Left ventricle myocardium inferior (tissue), 1 donor: Measurements from ENCODE around the gene PRSS21. TPM values are rescaled to one million over a fixed set of nuclear protein-coding genes. Genes with fewer than 3 reads are reported as not detected.

Experiments used
- DNase-seq: peaks from one replicate; pipeline ENCODE4 v3.0.0-alpha.2; 2020
- H3K27ac ChIP-seq: fragments of 200-600 bp; replicated peaks from 2 replicates; pipeline ENCODE4 v1.8.0; 2021
- H3K27me3 ChIP-seq: fragments of 200-600 bp; 2 replicates; pipeline ENCODE4 v1.8.0; 2021; ENCODE audit warnings: low read depth
- H3K36me3 ChIP-seq: fragments of 200-600 bp; 2 replicates; pipeline ENCODE4 v1.8.0; 2021
- H3K4me1 ChIP-seq: fragments of 200-600 bp; 2 replicates; pipeline ENCODE4 v1.8.0; 2021
- H3K4me3 ChIP-seq: fragments of 200-600 bp; 2 replicates; pipeline ENCODE4 v1.8.0; 2021; ENCODE audit warnings: mild to moderate bottlenecking, moderate library complexity
- H3K9me3 ChIP-seq: fragments of 200-600 bp; replicated peaks from 2 replicates; pipeline ENCODE4 v1.8.0; 2021
- intact Hi-C: fragments of 100-400 bp; cut with micrococcal nuclease; formaldehyde crosslinking; loops from one replicate; pipeline ENCODE4 v1.11.0; 2022
- total RNA-seq: library from RNA; stranded (reverse); fragmentation: NEBNext Ultra II Directional; extraction: Animal tissue kit (Norgen Biotek cat#: 25700); gene quantifications from one replicate; pipeline ENCODE4 v1.2.1, GENCODE V29; 2021
- TF ChIP-seq, protein P1 (sequence below): fragments of 200-600 bp; IDR thresholded peaks from 2 replicates; pipeline ENCODE4 v1.8.0; 2021; ENCODE audit warnings: antibody characterized with exemption, mild to moderate bottlenecking, borderline replicate concordance
- donor health status: DM: no; HTN: yes; CAD: no; lungs with severe emphysema.

The PRSS21 gene
- total RNA-seq, 1 donor from 2014 or later, result not detected

DNA sequence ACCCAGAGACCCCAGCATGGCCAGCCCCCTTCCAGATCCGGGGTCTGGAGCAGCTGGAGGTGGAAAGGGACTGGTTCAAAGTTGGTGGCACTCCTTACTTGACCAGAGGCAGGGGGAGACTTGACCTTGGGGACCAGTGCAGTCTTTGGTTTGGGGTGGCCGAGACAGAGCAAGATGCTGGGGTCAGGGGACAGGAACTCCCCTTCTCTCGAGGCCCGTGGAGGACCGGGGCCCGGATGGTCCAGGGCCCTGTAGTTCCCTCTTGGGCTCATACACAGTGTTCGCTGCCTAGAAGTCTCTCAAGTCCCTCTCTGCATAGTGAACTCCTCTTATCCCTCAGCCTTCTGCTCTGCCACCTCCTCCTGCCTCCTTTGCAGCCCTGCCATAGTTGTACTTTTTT lies 29.1 kb upstream of the PRSS21 start:
- Histone ChIP-seq H3K9me3 (no peaks in the 10 kb centered on the region), H3K27me3 (peaks cover 94% of the 10 kb centered on the region), H3K36me3 (no peaks in the 10 kb centered on the region), H3K4me3 (no peak overlapping the region), H3K27ac (no peak overlapping the region), H3K4me1 (peaks cover 10% of the 10 kb centered on the region)
- no peak for DNase-seq
- intact Hi-C loops, result no loop called here
- TF ChIP-seq, protein P1, sequence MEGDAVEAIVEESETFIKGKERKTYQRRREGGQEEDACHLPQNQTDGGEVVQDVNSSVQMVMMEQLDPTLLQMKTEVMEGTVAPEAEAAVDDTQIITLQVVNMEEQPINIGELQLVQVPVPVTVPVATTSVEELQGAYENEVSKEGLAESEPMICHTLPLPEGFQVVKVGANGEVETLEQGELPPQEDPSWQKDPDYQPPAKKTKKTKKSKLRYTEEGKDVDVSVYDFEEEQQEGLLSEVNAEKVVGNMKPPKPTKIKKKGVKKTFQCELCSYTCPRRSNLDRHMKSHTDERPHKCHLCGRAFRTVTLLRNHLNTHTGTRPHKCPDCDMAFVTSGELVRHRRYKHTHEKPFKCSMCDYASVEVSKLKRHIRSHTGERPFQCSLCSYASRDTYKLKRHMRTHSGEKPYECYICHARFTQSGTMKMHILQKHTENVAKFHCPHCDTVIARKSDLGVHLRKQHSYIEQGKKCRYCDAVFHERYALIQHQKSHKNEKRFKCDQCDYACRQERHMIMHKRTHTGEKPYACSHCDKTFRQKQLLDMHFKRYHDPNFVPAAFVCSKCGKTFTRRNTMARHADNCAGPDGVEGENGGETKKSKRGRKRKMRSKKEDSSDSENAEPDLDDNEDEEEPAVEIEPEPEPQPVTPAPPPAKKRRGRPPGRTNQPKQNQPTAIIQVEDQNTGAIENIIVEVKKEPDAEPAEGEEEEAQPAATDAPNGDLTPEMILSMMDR, result no peak

DNA sequence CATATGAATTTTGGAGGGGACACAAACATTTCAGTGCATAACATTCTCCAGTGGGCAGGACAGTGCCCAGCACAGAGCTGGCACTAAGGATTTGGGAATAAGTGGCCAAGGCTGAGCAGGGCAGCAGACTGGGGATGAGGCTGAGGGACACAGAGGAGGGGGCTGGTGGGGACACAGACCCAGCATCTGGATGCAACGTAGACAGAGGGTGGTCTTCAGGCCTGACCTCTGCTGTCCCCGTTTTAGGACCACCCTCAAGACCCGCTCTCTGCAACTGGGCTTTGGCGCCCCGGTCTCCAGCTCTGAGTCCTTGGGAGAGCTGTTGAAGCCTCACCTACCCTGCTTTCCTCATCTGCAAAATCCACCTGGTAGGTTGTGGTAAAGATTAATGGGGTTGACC lies 26.4 kb upstream of the PRSS21 start:
- TF ChIP-seq, protein P1, result no peak
- intact Hi-C loops, result no loop called here
- peaks cover 69% of the 10 kb centered on the region for H3K27me3 ChIP-seq

DNA sequence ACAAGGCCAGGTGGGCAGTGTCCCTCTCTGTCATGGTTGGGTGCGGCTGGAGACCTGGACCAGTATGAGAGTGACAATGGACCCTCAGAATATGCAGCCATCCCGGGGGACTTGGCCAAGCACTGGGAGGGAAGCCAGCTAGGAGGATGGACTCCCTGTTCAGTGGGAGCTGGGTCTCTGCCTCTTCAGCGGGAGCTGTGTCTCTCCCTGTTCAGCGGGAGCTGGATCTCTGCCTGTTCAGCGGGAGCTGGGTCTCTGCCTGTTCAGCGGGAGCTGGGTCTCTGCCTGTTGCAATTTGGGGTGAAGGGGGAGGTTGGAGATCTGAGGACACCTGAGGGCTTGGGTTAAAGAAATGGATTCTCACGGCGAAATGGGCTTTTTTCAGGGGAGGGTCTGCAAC lies 25.9 kb upstream of the PRSS21 start:
- intact Hi-C loops, result no loop called here

More for the DNA sequence above, 26.4 kb upstream of the PRSS21 start:
- peaks cover 2% of the 10 kb centered on the region for H3K4me1 ChIP-seq
- no peaks in the 10 kb centered on the region for H3K36me3 ChIP-seq
- no peak overlapping the region for H3K4me3 ChIP-seq
- H3K9me3 ChIP-seq, result no peaks in the 10 kb centered on the region
- no peak overlapping the region for H3K27ac ChIP-seq
- no peak for DNase-seq

DNA sequence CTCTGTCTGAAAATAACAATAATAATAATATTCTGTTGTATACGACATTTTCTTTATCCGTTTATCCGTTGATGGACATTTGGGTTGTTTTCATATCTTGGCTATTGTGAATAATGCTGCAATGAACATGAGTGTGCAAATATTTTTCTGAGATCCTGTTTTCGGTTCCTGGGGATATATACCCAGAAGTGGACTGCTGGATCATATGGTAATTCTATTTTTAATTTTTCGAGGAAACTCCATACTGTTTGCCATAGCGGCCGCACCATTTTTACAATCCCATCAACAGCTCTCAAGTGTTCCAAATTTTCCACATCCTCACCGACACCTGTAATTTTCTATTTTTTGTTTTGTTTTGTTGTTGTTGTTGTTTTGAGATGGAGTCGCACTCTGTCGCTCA lies 24.1 kb upstream of the PRSS21 start:
- Histone ChIP-seq H3K4me1 (no peaks in the 10 kb centered on the region), H3K9me3 (no peaks in the 10 kb centered on the region), H3K27me3 (peaks cover 66% of the 10 kb centered on the region), H3K27ac (no peak overlapping the region), H3K36me3 (no peaks in the 10 kb centered on the region), H3K4me3 (no peak overlapping the region)
- no peak for DNase-seq
- intact Hi-C loops, result no loop called here
- TF ChIP-seq, protein P1, result no peak

More for the DNA sequence above, 25.9 kb upstream of the PRSS21 start:
- Histone ChIP-seq H3K27ac (no peak overlapping the region), H3K4me3 (no peak overlapping the region), H3K36me3 (no peaks in the 10 kb centered on the region), H3K9me3 (no peaks in the 10 kb centered on the region), H3K4me1 (no peaks in the 10 kb centered on the region), H3K27me3 (peaks cover 69% of the 10 kb centered on the region)
- TF ChIP-seq, protein P1, result no peak
- DNase-seq, result no peak

DNA sequence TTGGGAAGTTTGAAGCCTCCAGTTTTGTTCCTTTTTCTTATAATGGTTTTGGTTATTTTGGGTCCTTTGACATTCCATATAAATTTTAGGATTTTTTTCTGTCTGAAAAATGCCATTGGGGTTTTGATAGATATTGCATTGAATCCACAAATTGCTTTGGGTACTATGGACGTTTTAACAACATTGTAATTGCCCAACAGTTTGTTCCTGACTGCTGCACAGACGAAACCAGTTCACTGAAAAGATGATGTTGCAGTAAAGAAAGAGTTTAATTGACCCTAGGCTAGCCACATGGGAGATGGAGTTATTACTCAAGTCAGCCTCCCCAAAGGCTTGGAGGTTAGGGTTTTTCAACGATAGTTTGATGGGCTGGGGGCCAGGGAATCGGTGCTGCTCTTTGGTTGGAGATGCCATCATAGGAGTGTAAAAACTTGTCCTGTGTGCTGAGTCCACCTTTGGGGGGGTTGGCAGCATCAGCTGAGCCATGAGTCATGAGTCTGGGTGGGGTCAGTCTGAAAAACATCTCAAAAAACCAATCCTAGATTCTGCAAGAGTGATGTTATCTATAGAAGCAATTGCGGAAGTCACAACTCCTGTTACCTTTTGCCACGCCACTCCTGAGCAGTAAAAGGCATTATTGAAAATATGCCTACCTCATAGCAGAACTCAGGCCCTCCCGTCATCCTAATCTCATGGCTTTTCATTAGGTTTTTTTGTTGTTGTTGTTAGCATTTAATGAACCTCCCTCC lies 21.5 kb upstream of the PRSS21 start:
- Histone ChIP-seq H3K27me3 (peaks cover 63% of the 10 kb centered on the region), H3K4me3 (no peak overlapping the region), H3K9me3 (no peaks in the 10 kb centered on the region), H3K4me1 (no peaks in the 10 kb centered on the region), H3K36me3 (no peaks in the 10 kb centered on the region), H3K27ac (no peak overlapping the region)
- intact Hi-C loops, result no loop called here
- no peak for DNase-seq
- TF ChIP-seq, protein P1, result no peak
